GM10248 (cell line): ENCODE results near the gene NTN4.
"Not testable (repeated sequence)": the region's sequence is repeated elsewhere in the genome, so short reads cannot be mapped to it uniquely, and the experiment has no call there.

Experiments
- CTCF ChIA-PET: fragments of 300-600 bp; sonication (Branson Sonifier 250); formaldehyde crosslinking; extraction: SDS; loops from one replicate; lab custom pipeline; 2021; ENCODE audit warnings: antibody characterized with exemption; lab: Yijun Ruan, JAX
- POLR2A ChIA-PET: fragments of 350-650 bp; sonication (Branson Sonifier 250); formaldehyde crosslinking; extraction: SDS; loops from one replicate; lab custom pipeline; 2020; ENCODE audit warnings: antibody characterized with exemption; lab: Yijun Ruan, JAX
- DNase-seq: peaks from one replicate; pipeline ENCODE4 v3.0.0; 2012; ENCODE audit errors: extremely low spot score
- CTCF ChIP-seq: IDR thresholded peaks from 2 replicates; pipeline ENCODE4 v1.5.1; 2012; ENCODE audit warnings: mild to moderate bottlenecking, low read depth; ENCODE audit errors: extremely low read depth, missing control alignments, control extremely low read depth

Gene NTN4

DNA sequence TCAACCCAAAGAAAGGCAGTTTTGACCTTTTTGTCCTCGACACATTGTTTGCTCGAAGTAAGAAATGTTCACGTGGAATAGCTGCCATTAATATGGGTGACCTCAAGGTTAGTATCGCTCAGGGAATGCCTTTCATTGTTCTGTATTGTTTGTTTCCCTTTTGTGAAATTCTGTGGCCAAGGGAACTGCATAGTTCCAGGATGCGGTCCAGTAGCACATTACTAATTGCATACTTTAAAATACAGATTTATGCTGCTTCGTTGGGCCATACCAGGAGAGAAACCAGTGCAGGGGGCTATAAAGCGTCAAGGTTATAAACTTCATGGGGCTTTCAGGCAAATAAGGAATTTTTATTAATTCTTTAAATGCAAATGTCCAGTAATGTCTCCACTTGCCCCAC, 166.0 kb downstream of the NTN4 start:
- no peak for TF ChIP-seq CTCF
- CTCF ChIA-PET = interaction anchor here (0.6 to 1.1 kb wide), 3 partner anchors 9 to 190 kb away, joined by 3 read pairs; no protein-coding TSS in a partner anchor
- no peak for DNase-seq
- POLR2A ChIA-PET = no interaction called here

- DNase-seq = peak; percentile 64
- ChIA-PET CTCF (interaction anchor here (0.6 to 1.1 kb wide), 4 partner anchors 10 to 191 kb away, joined by 3 to 4 read pairs (median 3); no protein-coding TSS in a partner anchor), POLR2A (no interaction called here)
- peak; percentile 84 for TF ChIP-seq CTCF
Observed at GRCh38 chr12:95623554-95624170, 166.9 kb downstream of the NTN4 start.

- ChIA-PET CTCF (interaction anchor here (0.8 to 1.1 kb wide), 2 partner anchors 10 to 191 kb away, joined by 3 to 4 read pairs; no protein-coding TSS in a partner anchor), POLR2A (no interaction called here)
- TF ChIP-seq CTCF = no peak
- no peak for DNase-seq
Observed at GRCh38 chr12:95622879-95623278, 167.7 kb downstream of the NTN4 start.

DNA sequence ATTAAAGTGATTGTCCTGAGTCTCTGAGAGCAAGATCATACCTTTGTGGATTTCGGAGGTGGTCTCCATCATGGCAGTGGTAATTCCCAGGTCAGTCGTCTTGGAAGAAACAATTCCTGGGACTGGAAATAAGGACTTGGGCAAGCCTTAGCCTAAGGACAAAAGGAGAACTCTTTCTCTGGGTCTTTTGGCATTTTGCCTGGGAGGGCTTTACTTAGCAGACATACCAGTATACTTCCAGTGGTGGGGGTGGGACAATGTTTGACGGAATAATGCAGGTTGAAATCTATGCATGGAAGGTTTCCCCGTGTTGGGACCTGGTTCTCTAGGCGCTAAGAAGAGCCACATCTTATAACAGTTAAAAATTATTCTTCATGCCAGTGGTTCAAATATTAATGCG, 168.8 kb downstream of the NTN4 start:
- POLR2A ChIA-PET = no interaction called here
- no peak for TF ChIP-seq CTCF
- no peak for DNase-seq
- CTCF ChIA-PET = no interaction called here

DNA sequence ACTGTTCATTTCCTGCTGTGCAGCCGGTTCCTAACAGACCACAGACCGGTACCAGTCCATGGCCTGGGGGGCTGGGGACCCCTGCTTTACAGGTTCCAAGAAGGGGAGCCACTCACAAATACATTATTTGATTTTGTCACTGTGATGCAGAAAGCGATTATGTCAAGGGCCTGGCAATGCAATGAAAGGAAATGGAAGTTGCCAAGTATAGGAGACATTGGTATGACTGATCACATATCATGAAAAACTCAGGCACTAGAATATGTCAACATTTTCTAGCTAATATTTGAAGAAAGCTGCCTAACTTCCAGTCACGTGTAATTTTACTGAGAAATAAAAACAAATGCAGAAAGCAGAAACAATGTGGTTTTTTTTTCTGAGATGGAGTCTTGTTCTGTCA, 170.4 kb downstream of the NTN4 start:
- no peak for DNase-seq
- no peak for TF ChIP-seq CTCF
- POLR2A ChIA-PET = no interaction called here
- CTCF ChIA-PET = no interaction called here

DNA sequence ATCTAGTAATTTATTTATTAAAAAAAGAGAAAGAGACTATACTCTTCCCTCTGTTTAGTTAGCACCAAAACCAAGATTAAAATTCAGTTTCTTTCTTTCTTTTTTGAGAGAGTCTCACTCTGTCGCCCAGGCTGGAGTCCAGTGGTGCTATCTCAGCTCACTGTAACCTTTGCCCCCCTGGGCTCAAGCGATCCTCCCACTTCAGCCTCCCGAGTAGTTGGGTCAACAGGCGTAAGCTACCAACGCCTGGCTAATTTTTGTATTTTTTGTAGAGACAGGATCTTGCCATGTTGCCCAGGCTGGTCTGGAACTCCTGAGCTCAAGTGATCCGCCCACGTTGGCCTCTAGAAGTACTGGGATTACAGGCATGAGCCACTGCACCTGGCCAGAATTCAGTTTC, 174.1 kb downstream of the NTN4 start:
- POLR2A ChIA-PET = not testable (repeated sequence)
- CTCF ChIA-PET = interaction anchor here (1.3 kb wide), 1 partner anchor 23 kb away, joined by 3 read pairs; no protein-coding TSS in a partner anchor

DNA sequence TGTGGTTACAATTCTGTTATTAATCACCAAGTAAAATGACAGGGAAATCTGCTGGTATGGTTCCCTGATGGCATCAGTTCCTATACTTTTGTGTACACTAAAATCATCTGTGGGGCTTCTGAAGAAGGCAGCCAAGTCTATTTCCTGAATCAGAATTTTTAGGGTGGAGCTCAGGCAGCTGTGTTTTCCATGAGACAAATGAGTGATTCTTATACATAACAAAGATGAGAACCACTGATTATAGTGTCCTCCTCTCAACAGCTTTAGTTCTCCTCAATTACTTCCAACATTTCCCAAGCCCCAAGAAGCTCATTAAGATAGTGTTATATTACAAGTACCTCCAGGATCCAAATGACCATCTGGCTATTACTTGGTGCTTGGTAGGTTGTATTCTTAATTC, 174.8 kb downstream of the NTN4 start:
- POLR2A ChIA-PET = no interaction called here
- no peak for DNase-seq
- CTCF ChIA-PET = interaction anchor here (1.3 kb wide), 1 partner anchor 22 kb away, joined by 3 read pairs; no protein-coding TSS in a partner anchor
- TF ChIP-seq CTCF = no peak

More for the DNA sequence above, 174.1 kb downstream of the NTN4 start:
- not testable (repeated sequence) for DNase-seq
